Thoracic aorta endothelial cell (primary cell): ENCODE results near the gene FBXO28. TPM values are rescaled to one million over a fixed set of nuclear protein-coding genes. Genes with fewer than 3 reads are reported as not detected.

Experiments used
- small RNA-seq: library from RNA; depleted of rRNA; stranded (forward); fragments of <200 nt; gene quantifications from one replicate; pipeline ENCODE3, GENCODE V24; 2012
- total RNA-seq: library from RNA; depleted of rRNA; stranded (reverse); fragments of >200 nt; gene quantifications from 2 replicates; pipeline ENCODE4 v1.2.3, GENCODE V29; 2012

The FBXO28 gene
- 57.0 and 59.0 TPM in 2 replicates for total RNA-seq

GRCh38 chr1:224113918-224114786, at the start of gene FBXO28:
Gene FBXO28 (plus strand): TSS chr1:224114111. CDS start chr1:224114130, 19 bp downstream.

DNA sequence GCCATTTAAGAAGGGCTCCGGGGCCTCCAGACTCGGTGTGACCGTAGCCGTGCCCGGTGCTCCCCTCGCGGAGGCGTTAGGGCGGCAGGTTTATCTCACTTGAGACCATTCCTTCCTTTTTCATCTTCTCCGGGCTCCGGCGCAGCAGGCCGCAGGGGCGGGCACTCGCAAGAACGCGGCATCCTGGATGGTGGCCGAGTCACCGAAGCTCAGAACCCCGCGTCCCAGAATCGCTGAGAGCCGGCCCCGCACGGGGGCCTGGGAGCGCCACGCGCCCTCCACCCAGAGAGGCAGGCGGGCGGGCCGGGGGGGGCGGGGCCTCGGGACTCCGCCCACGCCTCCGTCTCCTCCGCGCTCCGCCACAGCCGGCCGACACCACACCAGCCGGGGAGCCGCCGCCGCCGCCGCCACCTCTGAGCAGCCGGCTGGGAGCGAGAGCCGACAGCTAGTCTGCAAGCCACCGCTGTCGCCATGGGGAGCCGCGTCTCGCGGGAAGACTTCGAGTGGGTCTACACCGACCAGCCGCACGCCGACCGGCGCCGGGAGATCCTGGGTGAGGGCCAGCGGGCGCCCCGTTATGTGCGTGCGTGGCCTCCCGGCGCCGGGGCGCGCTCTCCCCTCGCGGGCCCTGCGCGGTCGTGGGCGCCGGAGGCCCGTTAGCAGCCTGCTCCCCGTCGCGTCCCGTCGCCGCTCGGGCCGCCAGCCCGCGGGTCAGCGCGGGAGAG, 69.1 kb downstream of the FBXO28 start, which contains the start of gene DEGS1:
DEGS1 (plus strand) TSS at position 375 of the 725 bp plus-strand sequence; CDS start at position 472, 97 bp downstream.

Small RNA genes lying within 50 kb of the gene (small RNA-seq; reads per million reads assigned to genes)
- 0.91 reads per million, percentile 15 among the genes with 10 or more reads in this experiment for gene AC092809.3
- not detected for gene RF00139
- gene RN7SKP49, result not detected

Other genes with a start within 250 kb of the FBXO28 start
- 147 and 148 TPM in 2 replicates for gene DEGS1, start 69.1 kb downstream of the FBXO28 start, total RNA-seq
- gene NVL, start 216.1 kb downstream of the FBXO28 start, total RNA-seq, result 43.0 and 44.4 TPM in 2 replicates
- gene CNIH4, start 242.8 kb downstream of the FBXO28 start, total RNA-seq, result 92.0 and 107 TPM in 2 replicates